Measurements from ENCODE around the gene HSPA8. TPM values are rescaled to one million over a fixed set of nuclear protein-coding genes. Genes with fewer than 3 reads are reported as not detected.

The HSPA8 gene
- total RNA-seq, 2 donors from 2014 or later, result 672 to 817 TPM

- peaks cover 17% of the 10 kb centered on the region for H3K36me3 ChIP-seq
- peaks cover 0 to 16% of the 10 kb centered on the region in 2 donors for H3K4me1 ChIP-seq
- TF ChIP-seq, protein P1, sequence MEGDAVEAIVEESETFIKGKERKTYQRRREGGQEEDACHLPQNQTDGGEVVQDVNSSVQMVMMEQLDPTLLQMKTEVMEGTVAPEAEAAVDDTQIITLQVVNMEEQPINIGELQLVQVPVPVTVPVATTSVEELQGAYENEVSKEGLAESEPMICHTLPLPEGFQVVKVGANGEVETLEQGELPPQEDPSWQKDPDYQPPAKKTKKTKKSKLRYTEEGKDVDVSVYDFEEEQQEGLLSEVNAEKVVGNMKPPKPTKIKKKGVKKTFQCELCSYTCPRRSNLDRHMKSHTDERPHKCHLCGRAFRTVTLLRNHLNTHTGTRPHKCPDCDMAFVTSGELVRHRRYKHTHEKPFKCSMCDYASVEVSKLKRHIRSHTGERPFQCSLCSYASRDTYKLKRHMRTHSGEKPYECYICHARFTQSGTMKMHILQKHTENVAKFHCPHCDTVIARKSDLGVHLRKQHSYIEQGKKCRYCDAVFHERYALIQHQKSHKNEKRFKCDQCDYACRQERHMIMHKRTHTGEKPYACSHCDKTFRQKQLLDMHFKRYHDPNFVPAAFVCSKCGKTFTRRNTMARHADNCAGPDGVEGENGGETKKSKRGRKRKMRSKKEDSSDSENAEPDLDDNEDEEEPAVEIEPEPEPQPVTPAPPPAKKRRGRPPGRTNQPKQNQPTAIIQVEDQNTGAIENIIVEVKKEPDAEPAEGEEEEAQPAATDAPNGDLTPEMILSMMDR (IDR thresholded peaks at IDR 0.05), result no peak
- no peak for DNase-seq (ENCODE audit: low spot score)
- H3K27ac ChIP-seq, result no peak overlapping the region
- H3K9me3 ChIP-seq, result no peaks in the 10 kb centered on the region
- no peak overlapping the region for H3K4me3 ChIP-seq
- H3K27me3 ChIP-seq, result no peaks in the 10 kb centered on the region
Observed at GRCh38 chr11:123051634-123052033, 10.3 kb downstream of the HSPA8 start.

GRCh38 chr11:123051146-123051545 lies 10.8 kb downstream of the HSPA8 start:
- no peak for DNase-seq (ENCODE audit: low spot score)
- TF ChIP-seq, protein P1 (IDR thresholded peaks at IDR 0.05), result no peak
- Histone ChIP-seq H3K9me3 (no peaks in the 10 kb centered on the region), H3K27me3 (no peaks in the 10 kb centered on the region), H3K27ac (no peak overlapping the region), H3K4me3 (no peak overlapping the region), H3K36me3 (peaks cover 12% of the 10 kb centered on the region), H3K4me1 (peaks cover 0 to 11% of the 10 kb centered on the region in 2 donors)

- H3K27me3 ChIP-seq, result no peaks in the 10 kb centered on the region
- no peaks in the 10 kb centered on the region for H3K4me1 ChIP-seq
- no peaks in the 10 kb centered on the region for H3K36me3 ChIP-seq
- H3K4me3 ChIP-seq, result no peak overlapping the region
- H3K9me3 ChIP-seq, result no peaks in the 10 kb centered on the region
- no peak for DNase-seq (ENCODE audit: low spot score)
- no peak overlapping the region for H3K27ac ChIP-seq
- TF ChIP-seq, protein P1 (IDR thresholded peaks at IDR 0.05), result no peak
Observed at GRCh38 chr11:123047947-123048293, 14.0 kb downstream of the HSPA8 start.

DNA sequence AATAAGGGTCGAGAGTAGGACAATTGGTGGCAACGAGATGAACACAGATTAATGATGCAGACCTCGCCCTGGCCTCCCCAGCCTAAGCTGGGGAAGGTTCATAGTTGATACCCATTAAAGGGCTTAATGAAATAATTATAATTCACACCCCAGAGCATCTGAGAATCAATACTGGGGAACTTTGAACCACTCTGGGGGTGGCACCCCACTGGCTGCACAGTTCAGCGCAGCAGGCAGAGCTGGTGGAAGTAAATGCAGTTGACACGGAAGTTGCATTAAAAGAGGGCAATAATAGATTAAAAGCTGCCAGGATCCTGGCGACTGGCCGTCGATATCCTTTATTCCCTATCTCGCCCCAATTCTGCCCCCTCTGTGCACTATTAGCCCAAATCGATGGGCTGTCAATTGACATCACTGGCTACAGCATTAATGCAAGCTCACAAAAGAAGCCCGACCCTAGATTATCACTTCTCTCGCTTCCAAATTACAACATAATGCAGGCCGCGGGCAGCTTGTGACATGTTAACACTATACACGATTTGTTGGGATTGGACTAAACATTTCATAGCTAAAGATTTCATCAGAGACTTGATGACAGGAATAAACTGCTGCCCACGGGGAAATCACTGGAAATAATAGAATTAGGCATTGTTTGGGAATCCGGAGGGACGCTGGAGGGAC lies 14.5 kb downstream of the HSPA8 start:
- Histone ChIP-seq H3K36me3 (no peaks in the 10 kb centered on the region), H3K9me3 (no peaks in the 10 kb centered on the region), H3K27ac (no peak overlapping the region), H3K4me1 (no peaks in the 10 kb centered on the region), H3K4me3 (no peak overlapping the region), H3K27me3 (no peaks in the 10 kb centered on the region)
- DNase-seq (ENCODE audit: low spot score), result no peak
- TF ChIP-seq, protein P1 (IDR thresholded peaks at IDR 0.05), result no peak

DNA sequence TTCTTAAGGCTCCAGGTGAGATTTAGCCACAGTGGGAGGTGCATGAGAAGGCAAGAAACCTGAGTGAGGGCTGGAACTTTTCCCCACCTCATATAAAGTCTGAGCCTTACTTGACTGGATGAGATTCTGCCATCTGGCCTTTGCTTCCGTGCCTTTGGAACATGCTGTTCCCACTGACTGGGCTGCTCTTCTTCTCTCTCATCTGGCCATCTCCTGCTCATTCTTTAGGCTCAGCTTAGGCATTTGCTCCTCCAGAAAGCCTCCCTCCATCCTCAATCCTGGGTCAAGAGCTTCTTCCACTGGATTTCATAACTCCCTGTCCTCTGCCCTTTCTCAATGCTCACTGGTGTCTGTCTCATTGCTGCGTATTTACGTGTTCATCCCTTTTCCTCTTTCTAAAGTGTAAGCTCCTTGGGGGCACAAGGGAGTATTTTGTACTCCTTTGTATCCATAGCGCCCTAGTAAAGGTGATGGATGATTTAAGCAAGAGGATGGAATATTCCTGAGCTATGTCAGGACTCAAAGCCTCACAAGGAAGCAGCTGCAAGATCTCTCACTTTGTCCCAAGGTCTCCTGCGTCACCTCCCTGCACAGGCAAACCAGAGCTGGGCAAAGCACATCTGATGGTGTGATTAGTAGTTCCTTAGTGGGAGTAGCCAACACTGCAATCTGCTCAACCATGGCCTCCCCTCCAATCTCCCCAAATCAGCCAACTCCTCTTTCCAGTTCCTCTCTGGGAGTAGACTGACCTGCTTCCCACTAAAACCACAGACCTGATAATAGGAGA lies 15.3 kb downstream of the HSPA8 start:
- TF ChIP-seq, protein P1 (IDR thresholded peaks at IDR 0.05), result no peak

More for the DNA sequence above, 15.3 kb downstream of the HSPA8 start:
- H3K36me3 ChIP-seq, result no peaks in the 10 kb centered on the region
- H3K9me3 ChIP-seq, result no peaks in the 10 kb centered on the region
- H3K27ac ChIP-seq, result no peak overlapping the region
- no peaks in the 10 kb centered on the region for H3K27me3 ChIP-seq
- no peak for DNase-seq (ENCODE audit: low spot score)
- no peaks in the 10 kb centered on the region for H3K4me1 ChIP-seq
- H3K4me3 ChIP-seq, result no peak overlapping the region
